HepG2 (cell line): ENCODE data around the gene PPP2R2C. TPM values are rescaled to one million over a fixed set of nuclear protein-coding genes. Genes with fewer than 3 reads are reported as not detected.

Source experiments
- ATAC-seq: fragments of 200-7000 bp; cut with Tn5 transposase; 3 replicates; pipeline ENCODE4 v1.9.1; 2020; ENCODE audit warnings: mild to moderate bottlenecking, moderate library complexity
- BruUV-seq: library from RNA; stranded (reverse); fragments of 400-500 nt; replicated peaks from 2 replicates; lab custom pipeline; 2021; lab: Mats Ljungman, UMichigan
- CTCF ChIA-PET: fragments of 300-600 bp; formaldehyde crosslinking; extraction: SDS; loops from one replicate; lab custom pipeline; 2021; ENCODE audit warnings: low total read pairs, inconsistent platforms, low intra/inter-chr PET ratio; lab: Yijun Ruan, JAX
- POLR2A ChIA-PET: fragments of 350-600 bp; sonication (Branson Sonifier 250); formaldehyde crosslinking; loops from one replicate; lab custom pipeline; 2020; ENCODE audit warnings: antibody characterized with exemption, inconsistent platforms; lab: Yijun Ruan, JAX
- DNase-seq: peaks from one replicate; pipeline ENCODE4 v3.0.0-alpha.2; 2015; ENCODE audit warnings: low spot score
- FAIRE-seq: peaks from 3 replicates; lab custom pipeline; 2011; peaks lifted over from hg19 to GRCh38; lab: Jason Lieb, UNC
- H2AFZ ChIP-seq: one replicate; pipeline ENCODE4 v1.6.1; 2011; ENCODE audit warnings: low read length, inconsistent platforms
- H3K27ac ChIP-seq: fragments of 300-600 bp; 3 replicates; pipeline ENCODE4 v1.8.0; 2011; ENCODE audit warnings: mixed run types, mild to moderate bottlenecking, mixed read lengths, low read length, inconsistent platforms; ENCODE audit not compliant: insufficient read depth; ENCODE audit errors: extremely low read length
- H3K27me3 ChIP-seq, 2 experiments: fragments of 200-600 bp in 1 of 2; 2 replicates in 1 of 2; 3 replicates in 1 of 2; pipeline versions ENCODE4 v1.6.0 to v1.8.0; 2011; ENCODE audit warnings: low read length in 2 of 2, mild to moderate bottlenecking in 2 of 2, moderate library complexity in 2 of 2, inconsistent platforms in 1 of 2; ENCODE audit not compliant: insufficient read depth in 2 of 2, control insufficient read depth in 1 of 2
- H3K36me3 ChIP-seq, 2 experiments: fragments of 200-600 bp in 1 of 2; replicated peaks in 1 of 2; 2 replicates in 1 of 2; 3 replicates in 1 of 2; pipeline versions ENCODE4 v1.5.1 to v1.8.0; 2011; ENCODE audit warnings: low read length in 2 of 2, inconsistent platforms in 1 of 2; ENCODE audit not compliant: insufficient read depth in 2 of 2, control insufficient read depth in 1 of 2
- H3K4me1 ChIP-seq: 2 replicates; pipeline ENCODE4 v1.5.1; 2012; ENCODE audit warnings: low read length, inconsistent platforms; ENCODE audit not compliant: insufficient read depth
- H3K4me2 ChIP-seq: 2 replicates; pipeline ENCODE4 v1.6.0; 2011; ENCODE audit warnings: low read depth, low read length, inconsistent platforms
- H3K4me3 ChIP-seq, 3 experiments: fragments of 200-600 bp in 1 of 3; sonication (generic), shearing (Covaris generic) in 1 of 3; replicated peaks in 1 of 3; 2 replicates each; pipeline ENCODE4 v1.5.1; 2011 to 2016; ENCODE audit warnings: low read length in 3 of 3, inconsistent platforms in 2 of 3, low read depth in 2 of 3, mild to moderate bottlenecking in 2 of 3, control low read depth in 1 of 3, mixed read lengths in 1 of 3; ENCODE audit not compliant: insufficient read depth in 1 of 3
- H3K79me2 ChIP-seq: one replicate; pipeline ENCODE4 v1.6.1; 2011; ENCODE audit warnings: low read length, inconsistent platforms; ENCODE audit not compliant: insufficient read depth
- H3K9ac ChIP-seq: 2 replicates; pipeline ENCODE4 v1.6.0; 2011; ENCODE audit warnings: mild to moderate bottlenecking, low read depth, low read length, inconsistent platforms; ENCODE audit not compliant: insufficient read depth
- H3K9me3 ChIP-seq: 2 replicates; pipeline ENCODE4 v1.5.1; 2012; ENCODE audit warnings: mild to moderate bottlenecking, low read length
- H4K20me1 ChIP-seq: 2 replicates; pipeline ENCODE4 v1.6.0; 2011; ENCODE audit warnings: inconsistent platforms, mild to moderate bottlenecking, low read length, moderate library complexity; ENCODE audit not compliant: insufficient read depth
- TCF12 ChIP-seq, 2 experiments: fragments of 450-650 bp in 1 of 2; sonication (generic) in 1 of 2; formaldehyde crosslinking in 1 of 2; IDR thresholded peaks; 2 replicates each; pipeline versions ENCODE4 v1.6.1 to v1.8.0; 2017 to 2022; ENCODE audit warnings: antibody characterized with exemption in 1 of 2, mild to moderate bottlenecking in 1 of 2, missing genetic modification reagents in 1 of 2, moderate library complexity in 1 of 2
- ZNF768 ChIP-seq: sonication (generic); formaldehyde crosslinking; IDR thresholded peaks from 2 replicates; pipeline ENCODE4 v1.4.0; 2020; ENCODE audit warnings: missing genetic modification reagents
- WGBS: methylation state at CpG from one replicate; pipeline ENCODE4 v1.1.6; 2017; ENCODE audit warnings: low lambda C conversion rate; 5-methylcytosine and 5-hydroxymethylcytosine counted together
- in situ Hi-C: cut with HindIII; loops from 2 replicates; pipeline ENCODE4 v1.10.0; 2017; ENCODE audit warnings: low pct_unique_long_range_greater_than_20kb; ENCODE audit not compliant: extremely low pct_ligation_motif_present
- intact Hi-C: fragments of 100-400 bp; cut with micrococcal nuclease; formaldehyde crosslinking; loops from one replicate; pipeline ENCODE4 v1.10.0; 2022; ENCODE audit not compliant: unreplicated experiment
- polyA plus RNA-seq, 8 experiments: library from polyadenylated mRNA; depleted of rRNA in 3 of 8; stranded (reverse) in 7 of 8; unstranded in 1 of 8; fragments of >200 nt; fragmentation: Illumina TruSeq in 4 of 8; extraction: Trizol in 4 of 8; gene quantifications; 2 replicates each; pipeline versions ENCODE4 v1.2.1 to v1.2.3, GENCODE V29; 2011 to 2016; ENCODE audit warnings: low read depth in 4 of 8, missing spikeins in 1 of 8, mixed read lengths in 1 of 8; ENCODE audit not compliant: insufficient read depth in 1 of 8
- total RNA-seq, 5 experiments: library from RNA; depleted of rRNA; stranded (reverse); fragments of >200 nt; fragmentation: Illumina TruSeq; extraction: Trizol; gene quantifications; 2 replicates each; pipeline ENCODE4 v1.2.3, GENCODE V29; 2016; ENCODE audit warnings: low read depth in 1 of 5
- TF ChIP-seq, protein P1 (sequence below): sonication (generic); formaldehyde crosslinking; IDR thresholded peaks from 2 replicates; pipeline ENCODE4 v1.4.0; 2020; ENCODE audit warnings: missing genetic modification reagents
- TF ChIP-seq, protein P2 (sequence below): sonication (generic); formaldehyde crosslinking; IDR thresholded peaks from 2 replicates; pipeline ENCODE4 v1.8.0; 2022; ENCODE audit warnings: mild to moderate bottlenecking, missing genetic modification reagents, moderate library complexity

PPP2R2C gene
- total and polyA plus RNA-seq, 2 of the 13 experiments (the other 11 are each of a cell fraction or from before 2014, with no cell fraction given): 0.60 to 8.6 TPM

DNA sequence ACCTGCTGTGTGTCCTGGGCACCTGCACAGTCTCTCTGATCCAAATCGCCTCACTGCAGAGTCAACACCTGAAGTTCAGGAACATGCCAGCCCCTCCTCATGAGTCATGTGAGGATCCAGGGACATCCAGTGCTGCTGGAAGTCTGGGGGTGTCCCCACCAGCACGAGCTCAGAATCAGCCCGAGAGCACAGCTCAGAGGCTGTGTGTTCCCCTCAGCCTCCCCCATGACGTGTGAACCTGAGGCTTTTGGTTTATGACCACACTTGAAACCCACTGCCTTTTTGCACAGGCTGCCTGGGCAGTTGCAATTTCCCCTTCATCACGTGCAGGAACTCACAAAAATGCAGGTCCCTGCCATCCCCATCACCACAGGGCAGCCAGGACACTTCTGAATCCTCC, 47.1 kb downstream of the PPP2R2C start:
- H2AFZ ChIP-seq: no peak overlapping the region
- ChIA-PET CTCF (no interaction called here), POLR2A (no interaction called here)
- ATAC-seq (no peak), DNase-seq (no peak), FAIRE-seq (no peak)
- no peak overlapping the region for H3K4me2 ChIP-seq
- in situ Hi-C loops: no loop called here
- no peaks in the 10 kb centered on the region for H3K9me3 ChIP-seq
- no TSS peak for BruUV-seq
- TF ChIP-seq ZNF768 (CRISPR knock-in tag): peak; percentile 77
- TF ChIP-seq, protein P1, sequence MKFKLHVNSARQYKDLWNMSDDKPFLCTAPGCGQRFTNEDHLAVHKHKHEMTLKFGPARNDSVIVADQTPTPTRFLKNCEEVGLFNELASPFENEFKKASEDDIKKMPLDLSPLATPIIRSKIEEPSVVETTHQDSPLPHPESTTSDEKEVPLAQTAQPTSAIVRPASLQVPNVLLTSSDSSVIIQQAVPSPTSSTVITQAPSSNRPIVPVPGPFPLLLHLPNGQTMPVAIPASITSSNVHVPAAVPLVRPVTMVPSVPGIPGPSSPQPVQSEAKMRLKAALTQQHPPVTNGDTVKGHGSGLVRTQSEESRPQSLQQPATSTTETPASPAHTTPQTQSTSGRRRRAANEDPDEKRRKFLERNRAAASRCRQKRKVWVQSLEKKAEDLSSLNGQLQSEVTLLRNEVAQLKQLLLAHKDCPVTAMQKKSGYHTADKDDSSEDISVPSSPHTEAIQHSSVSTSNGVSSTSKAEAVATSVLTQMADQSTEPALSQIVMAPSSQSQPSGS: no peak
- TF ChIP-seq, protein P2, sequence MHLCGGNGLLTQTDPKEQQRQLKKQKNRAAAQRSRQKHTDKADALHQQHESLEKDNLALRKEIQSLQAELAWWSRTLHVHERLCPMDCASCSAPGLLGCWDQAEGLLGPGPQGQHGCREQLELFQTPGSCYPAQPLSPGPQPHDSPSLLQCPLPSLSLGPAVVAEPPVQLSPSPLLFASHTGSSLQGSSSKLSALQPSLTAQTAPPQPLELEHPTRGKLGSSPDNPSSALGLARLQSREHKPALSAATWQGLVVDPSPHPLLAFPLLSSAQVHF: no peak
- H3K4me1 ChIP-seq: no peaks in the 10 kb centered on the region
- no peaks in the 10 kb centered on the region for H3K79me2 ChIP-seq
- intact Hi-C loops: no loop called here
- peaks cover 10 to 76% of the 10 kb centered on the region in 2 experiments; a peak in 4 of 5 replicates for H3K27me3 ChIP-seq
- 0% methylated on average over 1 of the region's 5 CpGs for WGBS
- H3K27ac ChIP-seq: no peak overlapping the region
- no peaks in the 10 kb centered on the region for H4K20me1 ChIP-seq
- H3K4me3 ChIP-seq: no peak overlapping the region
- no peaks in the 10 kb centered on the region for H3K36me3 ChIP-seq
- H3K9ac ChIP-seq: no peak overlapping the region

DNA sequence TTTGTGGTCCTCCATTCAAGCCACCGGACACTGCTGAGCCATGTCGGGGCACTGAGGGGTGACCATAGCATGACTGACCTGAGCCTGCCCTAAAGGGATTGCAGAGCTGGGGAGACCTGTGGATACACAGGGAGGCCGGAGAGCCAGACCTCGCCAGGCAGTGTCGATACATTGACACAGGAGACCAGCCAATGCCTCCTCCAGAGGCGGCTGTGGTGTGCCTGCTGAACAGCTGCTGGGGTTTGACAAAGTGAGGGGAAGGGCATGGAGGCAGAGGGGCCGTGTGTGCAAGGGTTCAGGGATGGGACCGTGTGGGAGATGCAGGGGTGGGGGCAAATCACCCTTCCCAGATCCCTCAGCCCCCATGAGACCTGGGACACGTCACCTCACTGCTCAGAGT, 48.0 kb downstream of the PPP2R2C start:
- CTCF ChIA-PET: no interaction called here
- ATAC-seq: no peak
- BruUV-seq: no TSS peak
- intact Hi-C loops: no loop called here
- POLR2A ChIA-PET: no interaction called here
- no peaks in the 10 kb centered on the region for H3K79me2 ChIP-seq
- H3K27me3 ChIP-seq: peaks cover 12 to 67% of the 10 kb centered on the region in 2 experiments; a peak in 4 of 5 replicates
- H3K4me3 ChIP-seq: no peak overlapping the region
- no peak for FAIRE-seq
- TF ChIP-seq TCF12 (IDR thresholded peaks at IDR 0.05): no peak
- no peak for TF ChIP-seq TCF12 (CRISPR knock-in tag; IDR thresholded peaks at IDR 0.05)
- no peak overlapping the region for H3K27ac ChIP-seq
- H3K36me3 ChIP-seq: no peaks in the 10 kb centered on the region
- no peak overlapping the region for H3K4me2 ChIP-seq
- in situ Hi-C loops: no loop called here
- H3K9ac ChIP-seq: no peak overlapping the region
- no peaks in the 10 kb centered on the region for H3K4me1 ChIP-seq
- H3K9me3 ChIP-seq: no peaks in the 10 kb centered on the region
- no peaks in the 10 kb centered on the region for H4K20me1 ChIP-seq
- DNase-seq: no peak
- WGBS: 7% methylated on average over 6 of the region's 9 CpGs
- H2AFZ ChIP-seq: no peak overlapping the region
